ENCODE results near the gene SRRT.

- no peak for TF ChIP-seq CTCF (conservative IDR thresholded peaks at IDR 0.05; ENCODE audit: low read length)
- TF ChIP-seq EZH2phosphoT487 (IDR thresholded peaks at IDR 0.05; ENCODE audit: borderline replicate concordance): no peak
These were observed 36.6 kb downstream of the SRRT start for GRCh38 chr7:100911484-100911883.

All from Loucy (cell line).